Left lung (tissue), 10 donors: ENCODE measurements around the gene TMEM225B. TPM values are rescaled to one million over a fixed set of nuclear protein-coding genes. Genes with fewer than 3 reads are reported as not detected.

Source experiments
- ATAC-seq: fragments of 200-7000 bp; cut with Tn5 transposase; one replicate; pipeline ENCODE4 v1.9.1; 2020; ENCODE audit warnings: moderate library complexity
- DNase-seq, 4 donors: peaks; one replicate each; pipeline ENCODE4 v3.0.0-alpha.2; 2013 to 2020
- H3K27ac ChIP-seq, 2 donors: fragments of 200-600 bp; sonication (generic) in 1 of 2; one replicate each; pipeline versions ENCODE4 v1.5.0 to v1.8.0; 2020 to 2021
- H3K27me3 ChIP-seq, 2 donors: fragments of 200-600 bp; sonication (generic) in 1 of 2; one replicate each; pipeline versions ENCODE4 v1.5.0 to v1.8.0; 2020 to 2021
- H3K36me3 ChIP-seq, 2 donors: fragments of 200-600 bp; sonication (generic) in 1 of 2; one replicate each; pipeline versions ENCODE4 v1.5.0 to v1.8.0; 2020 to 2021
- H3K4me1 ChIP-seq, 2 donors: fragments of 200-600 bp; one replicate each; pipeline ENCODE4 v1.8.0; 2021
- H3K4me3 ChIP-seq, 2 donors: fragments of 200-600 bp; sonication (generic) in 1 of 2; one replicate each; pipeline versions ENCODE4 v1.5.0 to v1.8.0; 2020 to 2021; ENCODE audit warnings: mild to moderate bottlenecking in 1 of 2
- H3K9me3 ChIP-seq, 2 donors: fragments of 200-600 bp; sonication (generic) in 1 of 2; one replicate each; pipeline versions ENCODE4 v1.5.0 to v1.8.0; 2020 to 2021
- intact Hi-C, 2 donors: fragments of 100-400 bp; cut with DNase I; formaldehyde crosslinking; loops; one replicate each; pipeline versions ENCODE4 v1.11.2 to v1.14.2; 2022
- polyA plus RNA-seq, 6 donors: library from polyadenylated mRNA; unstranded; fragments of 120-200 nt; gene quantifications; one replicate each; pipeline ENCODE4 v1.2.1, GENCODE V29; 2013; ENCODE audit not compliant: insufficient read length in 6 of 6
- total RNA-seq, 2 donors: library from RNA; stranded (reverse); fragmentation: NEBNext Ultra II Directional; extraction: Animal tissue kit (Norgen Biotek cat#: 25700); gene quantifications; one replicate each; pipeline ENCODE4 v1.2.1, GENCODE V29; 2021
- TF ChIP-seq, protein P1 (sequence below), 2 donors: fragments of 200-600 bp; sonication (generic) in 1 of 2; IDR thresholded peaks; one replicate each; pipeline versions ENCODE4 v1.5.0 to v1.8.0; 2021; ENCODE audit warnings: antibody characterized with exemption in 2 of 2
- donor health status: DM: no; HTN: yes; CAD: no.
- donor health status: DM: no; HTN: no; CAD: no.

The TMEM225B gene
- total and polyA plus RNA-seq, 8 donors = 0.60 to 1.9 (median 1.5) TPM

DNA sequence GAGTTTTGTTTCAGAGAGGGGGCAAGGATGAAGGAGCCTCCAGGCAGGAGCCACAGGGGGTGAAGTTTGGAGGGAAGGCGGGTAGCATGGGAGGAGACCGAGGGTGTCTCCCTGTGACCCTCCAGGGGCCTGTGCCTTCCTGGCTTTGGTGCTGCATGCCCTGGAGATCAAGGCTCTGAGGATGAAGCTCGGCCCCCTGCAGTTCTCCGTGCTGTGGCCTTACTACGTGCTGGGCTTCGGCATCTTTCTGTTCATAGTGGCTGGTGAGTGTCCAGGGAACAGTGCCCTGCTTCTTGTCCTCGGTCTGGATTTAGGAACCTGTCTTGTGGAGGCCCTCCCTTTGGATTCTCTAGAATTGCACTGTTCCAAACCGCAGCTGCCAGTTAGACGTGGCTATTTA lies 9.5 kb downstream of the TMEM225B start:
- intact Hi-C loops = no loop called here
- Histone ChIP-seq H3K27me3 (no peaks in the 10 kb centered on the region), H3K4me1 (no peaks in the 10 kb centered on the region), H3K27ac (no peak overlapping the region), H3K4me3 (no peak overlapping the region), H3K9me3 (no peaks in the 10 kb centered on the region), H3K36me3 (no peaks in the 10 kb centered on the region)
- no peak for ATAC-seq
- DNase-seq = no peak
- TF ChIP-seq, protein P1, sequence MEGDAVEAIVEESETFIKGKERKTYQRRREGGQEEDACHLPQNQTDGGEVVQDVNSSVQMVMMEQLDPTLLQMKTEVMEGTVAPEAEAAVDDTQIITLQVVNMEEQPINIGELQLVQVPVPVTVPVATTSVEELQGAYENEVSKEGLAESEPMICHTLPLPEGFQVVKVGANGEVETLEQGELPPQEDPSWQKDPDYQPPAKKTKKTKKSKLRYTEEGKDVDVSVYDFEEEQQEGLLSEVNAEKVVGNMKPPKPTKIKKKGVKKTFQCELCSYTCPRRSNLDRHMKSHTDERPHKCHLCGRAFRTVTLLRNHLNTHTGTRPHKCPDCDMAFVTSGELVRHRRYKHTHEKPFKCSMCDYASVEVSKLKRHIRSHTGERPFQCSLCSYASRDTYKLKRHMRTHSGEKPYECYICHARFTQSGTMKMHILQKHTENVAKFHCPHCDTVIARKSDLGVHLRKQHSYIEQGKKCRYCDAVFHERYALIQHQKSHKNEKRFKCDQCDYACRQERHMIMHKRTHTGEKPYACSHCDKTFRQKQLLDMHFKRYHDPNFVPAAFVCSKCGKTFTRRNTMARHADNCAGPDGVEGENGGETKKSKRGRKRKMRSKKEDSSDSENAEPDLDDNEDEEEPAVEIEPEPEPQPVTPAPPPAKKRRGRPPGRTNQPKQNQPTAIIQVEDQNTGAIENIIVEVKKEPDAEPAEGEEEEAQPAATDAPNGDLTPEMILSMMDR (IDR thresholded peaks at IDR 0.05) = no peak

DNA sequence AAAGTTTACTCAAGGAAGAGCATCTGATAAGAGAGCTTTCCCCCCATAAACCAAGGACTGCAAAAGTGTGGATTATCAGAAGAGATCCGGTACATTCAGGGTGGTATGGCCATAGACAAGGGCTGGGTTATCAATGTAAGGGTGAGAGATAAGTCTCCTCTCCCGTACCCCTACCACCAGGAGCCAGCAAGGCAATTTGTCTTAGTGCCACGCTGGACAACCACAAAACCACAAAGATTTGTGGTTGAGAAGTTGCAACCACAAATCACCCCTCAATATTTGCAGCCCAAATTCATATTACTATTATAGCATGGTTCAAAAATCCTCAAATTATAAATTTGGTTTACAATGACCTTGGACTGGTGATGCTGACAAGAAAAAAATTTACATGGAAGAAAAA lies 16.4 kb downstream of the TMEM225B start:
- H3K36me3 ChIP-seq = peaks cover 0 to 12% of the 10 kb centered on the region in 2 donors
- H3K4me1 ChIP-seq = peaks cover 7 to 20% of the 10 kb centered on the region in 2 donors
- ATAC-seq (no peak), DNase-seq (no peak)
- intact Hi-C loops = no loop called here
- no peak overlapping the region for H3K27ac ChIP-seq
- no peaks in the 10 kb centered on the region for H3K27me3 ChIP-seq
- TF ChIP-seq, protein P1 (IDR thresholded peaks at IDR 0.05) = no peak
- H3K9me3 ChIP-seq = no peaks in the 10 kb centered on the region
- no peak overlapping the region for H3K4me3 ChIP-seq

DNA sequence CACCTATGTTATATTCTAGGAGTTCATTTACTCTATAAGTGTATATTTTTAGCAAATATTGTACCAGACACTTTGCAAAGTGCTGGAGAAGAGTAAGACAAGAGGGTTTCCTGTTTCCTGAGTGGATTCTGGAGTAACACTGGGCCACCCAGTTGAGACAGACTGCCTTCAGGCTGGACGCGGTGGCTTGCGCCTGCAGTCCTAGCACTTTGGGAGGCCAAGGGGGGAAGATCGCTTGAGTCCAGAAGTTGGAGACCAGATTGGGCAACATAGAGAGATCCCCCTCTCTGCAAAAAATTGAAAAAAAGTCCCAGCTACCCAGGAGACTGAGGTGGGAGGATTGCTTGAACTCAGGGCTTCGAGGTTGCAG lies 17.9 kb downstream of the TMEM225B start:
- intact Hi-C loops = no loop called here
- peak overlapping the region in 1 of 2 donors; percentile 82 for H3K27ac ChIP-seq
- TF ChIP-seq, protein P1 (IDR thresholded peaks at IDR 0.05) = no peak

DNA sequence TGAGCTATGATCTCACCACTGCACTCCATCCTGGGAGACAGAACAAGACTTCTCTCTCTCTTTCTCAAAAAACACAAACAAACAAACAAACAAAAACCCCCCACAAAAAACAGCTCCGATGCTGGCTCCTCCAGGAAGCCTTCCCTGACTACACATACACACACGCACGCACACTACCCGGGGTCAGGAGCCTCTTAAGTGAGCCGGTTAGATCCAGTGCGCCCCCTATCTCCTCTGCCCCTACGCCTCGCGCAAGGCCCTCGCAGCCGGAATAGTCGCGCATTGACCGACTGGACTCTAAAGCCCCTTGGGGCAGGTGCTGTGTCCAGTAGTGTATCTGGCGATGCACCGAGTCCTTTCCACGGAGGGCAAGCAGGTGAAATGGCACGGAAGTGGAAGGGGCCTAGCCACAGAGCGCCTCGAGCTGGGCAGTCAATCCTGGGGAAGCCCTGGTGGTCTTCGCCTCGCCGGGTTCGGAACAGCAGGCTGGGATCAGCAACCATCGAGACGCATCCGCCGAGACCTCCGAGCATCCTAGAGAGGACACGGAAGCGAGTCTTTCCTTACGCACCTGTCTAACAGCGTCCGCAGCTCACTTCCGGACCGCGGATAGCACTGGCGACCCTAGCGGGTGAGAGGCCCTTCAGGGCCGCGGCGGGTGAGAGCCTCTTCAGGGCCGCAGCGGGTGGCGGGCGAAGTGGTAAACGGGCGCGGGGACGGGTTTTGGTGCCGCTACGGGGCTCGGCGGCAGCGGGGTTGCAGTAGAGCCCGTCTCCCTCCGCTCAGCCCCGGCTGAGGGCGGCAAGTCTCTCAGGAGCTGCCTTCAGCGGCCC lies 18.5 kb downstream of the TMEM225B start, which contains the start of gene ZSCAN25:
TSS of gene ZSCAN25 (plus strand) at position 588 of the 833 bp plus-strand sequence. CDS start 2,661 bp downstream, outside the sequence.
- DNase-seq (peak; percentile 87 to 94 (median 91)), ATAC-seq (peak; percentile 99)
- no peaks in the 10 kb centered on the region for H3K9me3 ChIP-seq
- intact Hi-C loops = no loop called here
- peaks cover 0 to 32% of the 10 kb centered on the region in 2 donors for H3K36me3 ChIP-seq
- peaks cover 7 to 20% of the 10 kb centered on the region in 2 donors for H3K4me1 ChIP-seq
- TF ChIP-seq, protein P1 (IDR thresholded peaks at IDR 0.05) = peak; percentile 17 to 25
- H3K4me3 ChIP-seq = peak within 1 kb of the TSS; percentile 73 to 90
- H3K27me3 ChIP-seq = no peaks in the 10 kb centered on the region
- H3K27ac ChIP-seq = peak within 1 kb of the TSS; percentile 50 to 82

More for the DNA sequence above, 17.9 kb downstream of the TMEM225B start:
- DNase-seq = no peak
- Histone ChIP-seq H3K9me3 (no peaks in the 10 kb centered on the region), H3K36me3 (peaks cover 0 to 26% of the 10 kb centered on the region in 2 donors), H3K4me1 (peaks cover 7 to 20% of the 10 kb centered on the region in 2 donors), H3K4me3 (peak overlapping the region in 1 of 2 donors; percentile 90), H3K27me3 (no peaks in the 10 kb centered on the region)
- ATAC-seq = no peak

DNA sequence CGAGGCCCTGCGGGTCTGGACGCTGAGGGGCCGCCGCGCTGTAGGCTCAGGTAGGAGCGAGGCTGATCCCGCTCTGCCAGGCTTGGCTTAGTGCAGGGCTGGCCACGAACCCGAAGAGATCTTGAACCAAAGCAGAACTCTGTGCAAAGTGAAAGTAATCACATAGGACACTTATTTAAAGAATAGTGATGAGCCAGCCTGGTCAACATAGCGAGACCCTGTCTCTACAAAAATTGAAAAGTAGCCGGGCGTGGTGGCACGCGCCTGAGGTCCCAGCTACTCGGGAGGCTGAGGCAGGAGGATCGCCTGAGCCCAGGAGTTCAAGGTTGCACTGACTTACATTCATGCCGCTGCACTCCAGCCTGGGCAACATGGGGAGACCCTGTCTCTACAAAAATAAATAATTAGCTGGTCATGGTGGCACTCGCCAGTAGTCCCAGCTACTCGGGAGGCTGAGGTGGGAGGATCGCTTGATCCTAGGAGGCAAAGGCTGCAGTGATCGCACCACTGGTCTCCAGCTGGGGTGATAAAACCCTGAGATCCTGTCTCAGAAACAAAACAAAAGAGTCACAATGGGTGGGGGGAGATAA lies 19.2 kb downstream of the TMEM225B start:
- no peak for ATAC-seq

More for the DNA sequence above, 19.2 kb downstream of the TMEM225B start:
- TF ChIP-seq, protein P1 (IDR thresholded peaks at IDR 0.05) = no peak
- Histone ChIP-seq H3K4me1 (peaks cover 7 to 20% of the 10 kb centered on the region in 2 donors), H3K27ac (peak overlapping the region; percentile 50 to 82), H3K36me3 (peaks cover 0 to 39% of the 10 kb centered on the region in 2 donors), H3K27me3 (no peaks in the 10 kb centered on the region), H3K9me3 (no peaks in the 10 kb centered on the region), H3K4me3 (peak overlapping the region; percentile 73 to 90)
- no peak for DNase-seq
- intact Hi-C loops = no loop called here
